ENCODE data around the gene KCNH4. TPM values are rescaled to one million over a fixed set of nuclear protein-coding genes. Genes with fewer than 3 reads are reported as not detected.
A peak's percentile ranks its signal among the peaks of the same experiment; 100 is the strongest.

KCNH4 gene
- total RNA-seq, 4 donors from 2014 or later: 0.47 to 0.80 TPM; not detected in 2

DNA sequence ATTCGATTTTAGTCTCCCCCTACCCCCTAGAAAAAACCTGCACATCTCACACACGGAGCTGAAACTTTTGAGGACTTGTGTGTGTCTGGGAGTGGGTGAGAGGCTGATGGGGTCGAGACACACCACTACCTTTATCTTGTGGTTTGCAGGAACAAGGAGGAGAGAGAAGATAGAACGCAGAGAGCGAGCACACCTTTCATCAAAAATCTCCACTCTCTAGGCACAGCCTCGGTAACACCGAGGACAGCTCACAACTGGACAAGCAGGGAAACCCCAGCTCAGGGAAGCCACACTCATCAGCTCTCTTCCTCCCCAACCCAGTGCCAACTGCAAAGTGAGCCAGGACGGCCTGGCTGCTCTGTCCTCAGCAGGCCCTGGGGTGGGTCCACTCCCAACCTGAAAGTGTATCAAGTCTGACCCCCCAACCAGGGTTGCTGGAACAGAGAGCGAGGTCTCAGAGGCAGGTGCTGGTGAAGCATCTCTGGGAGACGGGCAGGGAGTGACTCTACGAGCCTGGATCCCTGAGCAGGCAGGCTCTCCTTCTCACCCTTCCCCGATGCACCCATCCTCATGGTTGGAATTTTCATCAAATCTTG is 18.6 kb upstream of the KCNH4 start:
- H3K9me3 ChIP-seq: no peaks in the 10 kb centered on the region
- DNase-seq: no peak
- no peaks in the 10 kb centered on the region for H3K27me3 ChIP-seq
- H3K27ac ChIP-seq: peak overlapping the region in 1 of 4 donors; percentile 63
- peaks cover 0 to 9% (median 0%) of the 10 kb centered on the region in 4 donors for H3K4me1 ChIP-seq
- no peak overlapping the region for H3K4me3 ChIP-seq
- TF ChIP-seq, protein P1, sequence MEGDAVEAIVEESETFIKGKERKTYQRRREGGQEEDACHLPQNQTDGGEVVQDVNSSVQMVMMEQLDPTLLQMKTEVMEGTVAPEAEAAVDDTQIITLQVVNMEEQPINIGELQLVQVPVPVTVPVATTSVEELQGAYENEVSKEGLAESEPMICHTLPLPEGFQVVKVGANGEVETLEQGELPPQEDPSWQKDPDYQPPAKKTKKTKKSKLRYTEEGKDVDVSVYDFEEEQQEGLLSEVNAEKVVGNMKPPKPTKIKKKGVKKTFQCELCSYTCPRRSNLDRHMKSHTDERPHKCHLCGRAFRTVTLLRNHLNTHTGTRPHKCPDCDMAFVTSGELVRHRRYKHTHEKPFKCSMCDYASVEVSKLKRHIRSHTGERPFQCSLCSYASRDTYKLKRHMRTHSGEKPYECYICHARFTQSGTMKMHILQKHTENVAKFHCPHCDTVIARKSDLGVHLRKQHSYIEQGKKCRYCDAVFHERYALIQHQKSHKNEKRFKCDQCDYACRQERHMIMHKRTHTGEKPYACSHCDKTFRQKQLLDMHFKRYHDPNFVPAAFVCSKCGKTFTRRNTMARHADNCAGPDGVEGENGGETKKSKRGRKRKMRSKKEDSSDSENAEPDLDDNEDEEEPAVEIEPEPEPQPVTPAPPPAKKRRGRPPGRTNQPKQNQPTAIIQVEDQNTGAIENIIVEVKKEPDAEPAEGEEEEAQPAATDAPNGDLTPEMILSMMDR (IDR thresholded peaks at IDR 0.05): no peak
- no peak for TF ChIP-seq POLR2A (IDR thresholded peaks at IDR 0.05)
- peaks cover 0 to 18% (median 0%) of the 10 kb centered on the region in 3 donors for H3K36me3 ChIP-seq

DNA sequence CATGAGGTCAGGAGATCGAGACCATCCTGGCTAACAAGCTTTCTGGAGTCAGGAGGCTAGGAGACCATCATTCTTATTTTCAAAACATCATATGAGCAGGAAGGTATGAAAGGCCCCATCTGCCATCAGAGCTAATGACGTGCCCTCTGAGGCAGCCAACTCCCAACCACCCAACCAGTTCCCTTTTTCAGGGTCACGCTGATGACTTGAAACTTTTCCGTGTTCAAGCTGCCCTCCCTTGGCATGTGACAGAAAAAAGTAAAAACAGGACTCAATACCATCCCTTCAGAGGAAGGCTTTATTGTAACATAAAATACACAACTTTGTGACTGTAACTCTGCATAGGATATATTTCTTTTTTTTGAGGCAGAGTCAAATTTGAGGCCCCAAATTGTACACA is 18.0 kb upstream of the KCNH4 start:
- H3K9me3 ChIP-seq: no peaks in the 10 kb centered on the region
- H3K36me3 ChIP-seq: peaks cover 0 to 12% (median 0%) of the 10 kb centered on the region in 3 donors
- peak in 1 of 3 donors; percentile 55 for DNase-seq
- H3K27me3 ChIP-seq: no peaks in the 10 kb centered on the region
- peak overlapping the region in 3 of 4 donors; percentile 39 to 63 (median 50) for H3K27ac ChIP-seq
- peaks cover 0 to 11% (median 0%) of the 10 kb centered on the region in 4 donors for H3K4me1 ChIP-seq
- TF ChIP-seq, protein P1 (IDR thresholded peaks at IDR 0.05): no peak
- TF ChIP-seq POLR2A (IDR thresholded peaks at IDR 0.05): no peak
- no peak overlapping the region for H3K4me3 ChIP-seq

DNA sequence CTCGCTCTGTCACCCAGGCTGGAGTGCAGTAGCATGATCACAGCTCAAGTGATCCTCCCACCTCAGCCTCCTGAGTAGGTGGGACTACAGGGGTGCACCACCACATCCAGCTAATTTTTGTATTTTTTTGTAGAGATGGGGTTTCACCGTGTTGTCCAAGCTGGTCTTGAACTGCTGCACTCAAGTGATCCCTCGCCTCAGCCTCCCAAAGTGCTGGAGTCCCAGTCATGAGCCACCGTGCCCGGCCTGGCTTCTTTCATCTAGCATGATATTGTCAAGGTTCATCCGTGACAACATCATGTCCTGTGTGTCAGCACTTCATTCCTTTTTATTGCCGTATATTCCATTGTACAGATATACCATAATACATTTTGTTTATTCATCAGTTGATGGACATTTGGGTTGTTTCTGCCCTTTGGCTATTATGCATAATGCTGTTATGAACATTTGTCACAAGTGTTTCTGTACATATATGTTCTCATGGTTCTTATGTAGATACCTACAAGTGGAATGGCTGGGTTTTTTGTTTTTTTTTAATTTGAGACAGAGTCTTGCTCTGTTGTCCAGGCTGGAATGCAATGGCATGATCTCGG is 16.7 kb upstream of the KCNH4 start:
- DNase-seq: no peak
- TF ChIP-seq, protein P1 (IDR thresholded peaks at IDR 0.05): no peak
- no peak for TF ChIP-seq POLR2A (IDR thresholded peaks at IDR 0.05)
- H3K4me3 ChIP-seq: no peak overlapping the region
- no peaks in the 10 kb centered on the region for H3K27me3 ChIP-seq
- no peaks in the 10 kb centered on the region for H3K9me3 ChIP-seq
- peaks cover 0 to 8% (median 0%) of the 10 kb centered on the region in 3 donors for H3K36me3 ChIP-seq
- H3K27ac ChIP-seq: no peak overlapping the region
- peaks cover 0 to 20% (median 8%) of the 10 kb centered on the region in 4 donors for H3K4me1 ChIP-seq

DNA sequence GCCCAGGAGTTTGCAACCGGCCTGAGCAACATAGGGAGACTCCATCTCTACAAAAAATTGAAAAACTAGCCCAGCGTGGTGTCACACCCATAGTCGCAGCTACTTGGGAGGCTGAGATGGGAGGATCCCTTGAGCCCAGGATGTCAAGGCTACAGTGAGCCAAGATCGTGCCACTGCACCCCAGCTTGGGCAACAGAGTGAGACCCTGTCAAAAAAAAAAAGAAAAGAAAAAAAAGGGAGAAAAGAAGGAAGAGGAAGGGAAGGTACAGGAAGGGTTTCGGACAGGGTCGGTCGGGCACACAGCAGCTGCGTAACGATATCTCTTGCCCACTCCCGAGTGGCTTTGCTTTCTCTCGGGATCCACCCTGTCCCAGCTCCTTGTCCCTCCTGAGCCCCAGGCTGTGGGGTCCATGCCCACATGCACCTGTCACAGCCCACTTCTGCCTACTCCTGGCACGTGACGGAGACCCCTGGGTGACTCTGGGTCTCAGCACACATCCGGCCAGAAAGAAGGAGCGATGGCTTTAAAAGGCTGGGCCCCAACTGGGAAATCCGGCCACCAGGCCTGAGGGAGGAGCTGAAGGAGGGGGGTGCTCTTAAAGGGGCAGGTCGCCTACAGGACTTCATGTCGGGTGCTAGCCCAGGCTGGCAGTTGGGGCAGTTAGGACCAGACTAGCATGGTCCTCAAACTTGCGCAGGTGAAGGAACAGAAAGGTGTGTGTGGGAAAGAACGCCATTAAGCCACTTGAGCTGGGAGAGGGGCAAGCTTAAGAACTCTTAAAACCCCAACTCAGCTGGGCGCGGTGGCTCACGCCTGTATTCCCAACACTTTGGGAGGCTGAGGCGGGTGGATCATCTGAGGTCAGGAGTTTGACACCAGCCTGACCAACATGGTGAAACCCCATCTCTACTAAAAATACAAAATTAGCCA is 13.3 kb upstream of the KCNH4 start, which contains the start of gene GHDC:
GHDC (minus strand) TSS at position 526 of the 931 bp plus-strand sequence. CDS start 913 bp downstream, outside the sequence.
- Histone ChIP-seq H3K27me3 (no peaks in the 10 kb centered on the region), H3K27ac (peak within 1 kb of the TSS; percentile 82 to 89 (median 86)), H3K4me1 (peaks cover 0 to 15% (median 8%) of the 10 kb centered on the region in 4 donors), H3K4me3 (peak within 1 kb of the TSS; percentile 72 to 94 (median 86)), H3K9me3 (no peaks in the 10 kb centered on the region), H3K36me3 (no peaks in the 10 kb centered on the region)
- peak; percentile 85 to 96 (median 88) for DNase-seq
- TF ChIP-seq POLR2A (IDR thresholded peaks at IDR 0.05): peak in 1 of 2 donors; percentile 35
- TF ChIP-seq, protein P1 (IDR thresholded peaks at IDR 0.05): peak in 3 of 6 experiments; percentile 14 to 20 (median 14)

DNA sequence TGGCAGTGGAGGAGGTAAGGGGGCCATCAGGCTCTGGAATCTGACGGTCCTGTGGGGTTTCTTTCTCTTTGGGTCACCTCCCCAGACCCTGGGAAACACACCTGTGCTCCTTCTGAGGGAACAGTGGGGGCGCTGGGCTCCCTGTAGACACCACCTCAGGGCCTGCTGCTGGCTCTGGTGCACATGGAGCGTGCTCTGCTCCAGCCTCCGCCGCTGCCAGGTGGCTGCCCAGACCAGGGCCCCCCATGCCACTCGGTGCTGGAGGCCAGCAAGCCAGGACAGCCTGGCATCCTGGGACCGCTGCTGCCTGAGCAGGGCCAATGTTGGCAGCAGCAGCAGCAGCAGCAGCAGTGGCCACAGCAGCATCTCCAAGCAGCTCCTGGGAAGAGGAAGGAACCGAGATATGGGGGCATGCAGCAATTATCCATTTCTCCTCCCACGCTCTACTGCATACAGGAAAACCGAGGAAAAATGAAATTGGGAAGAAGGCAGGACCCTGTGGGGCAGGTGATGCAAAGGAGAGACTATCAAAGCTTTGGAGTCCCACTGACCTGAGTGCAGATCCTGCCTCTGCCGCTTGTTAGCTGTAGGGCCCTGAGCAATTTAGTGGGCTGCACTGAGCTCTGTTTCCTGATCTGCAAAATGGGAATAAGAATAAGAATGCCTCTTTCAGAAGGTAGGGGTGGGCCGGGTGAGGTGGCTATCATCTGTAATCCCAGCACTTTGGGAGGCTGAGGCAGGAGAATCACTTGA is 12.4 kb upstream of the KCNH4 start:
- Histone ChIP-seq H3K36me3 (no peaks in the 10 kb centered on the region), H3K27me3 (no peaks in the 10 kb centered on the region), H3K4me3 (peak overlapping the region; percentile 72 to 94 (median 86)), H3K4me1 (peaks cover 0 to 15% (median 8%) of the 10 kb centered on the region in 4 donors), H3K27ac (peak overlapping the region in 3 of 4 donors; percentile 82 to 89 (median 85)), H3K9me3 (no peaks in the 10 kb centered on the region)
- no peak for DNase-seq
- TF ChIP-seq POLR2A (IDR thresholded peaks at IDR 0.05): no peak
- TF ChIP-seq, protein P1 (IDR thresholded peaks at IDR 0.05): no peak

Measured in Peyer's patch (tissue), 4 donors.